Uterus (tissue), 4 donors: ENCODE results near the gene SYCE3. TPM values are rescaled to one million over a fixed set of nuclear protein-coding genes. Genes with fewer than 3 reads are reported as not detected.
"Not testable (repeated sequence)": the region's sequence is repeated elsewhere in the genome, so short reads cannot be mapped to it uniquely, and the experiment has no call there.

ENCODE experiments used
- DNase-seq, 2 donors: peaks; one replicate each; pipeline ENCODE4 v3.0.0-alpha.2; 2019 to 2020
- H3K27ac ChIP-seq, 2 donors: fragments of 200-600 bp; sonication (generic); 1 replicate in 1 of 2; 2 replicates in 1 of 2; pipeline ENCODE4 v1.5.1; 2016 to 2018
- H3K27me3 ChIP-seq, 2 donors: fragments of 200-600 bp; sonication (generic); one replicate each; pipeline ENCODE4 v1.5.1; 2018 to 2019; ENCODE audit warnings: control low read depth in 1 of 2
- H3K36me3 ChIP-seq, 2 donors: fragments of 200-600 bp; sonication (generic); one replicate each; pipeline ENCODE4 v1.5.1; 2019; ENCODE audit warnings: control low read depth in 1 of 2
- H3K4me1 ChIP-seq, 2 donors: fragments of 200-600 bp; sonication (generic); one replicate each; pipeline ENCODE4 v1.5.1; 2018 to 2019; ENCODE audit warnings: control low read depth in 1 of 2
- H3K4me3 ChIP-seq, 2 donors: fragments of 200-600 bp; sonication (generic); 1 replicate in 1 of 2; 2 replicates in 1 of 2; pipeline ENCODE4 v1.5.1; 2018 to 2019; ENCODE audit warnings: mild to moderate bottlenecking in 1 of 2
- H3K9me3 ChIP-seq, 2 donors: fragments of 200-600 bp; sonication (generic); one replicate each; pipeline ENCODE4 v1.5.1; 2019; ENCODE audit warnings: control low read depth in 1 of 2
- POLR2A ChIP-seq, 2 donors: fragments of 450-650 bp; IDR thresholded peaks; one replicate each; pipeline ENCODE4 v1.6.1; 2016; ENCODE audit warnings: antibody characterized with exemption in 2 of 2, mild to moderate bottlenecking in 1 of 2, moderate library complexity in 1 of 2
- intact Hi-C: fragments of 100-400 bp; cut with DNase I; formaldehyde crosslinking; loops from one replicate; pipeline ENCODE4 v1.15.1; 2023; ENCODE audit warnings: low total_unique reads
- total RNA-seq, 4 donors: library from RNA; depleted of rRNA in 3 of 4; stranded (reverse); fragments of >200 nt in 3 of 4; gene quantifications; one replicate each; pipeline versions ENCODE4 v1.1.0 to v1.2.4, GENCODE V29; 2014 to 2023
- TF ChIP-seq, protein P1 (sequence below), 4 experiments: fragments of 200-600 bp in 2 of 4; fragments of 450-650 bp in 2 of 4; sonication (generic) in 2 of 4; IDR thresholded peaks; one replicate each; pipeline ENCODE4 v1.5.1; 2016 to 2019; ENCODE audit warnings: antibody characterized with exemption in 4 of 4, mild to moderate bottlenecking in 2 of 4, moderate library complexity in 1 of 4
- donor health status: DM: yes; HTN: yes; CAD: no.

The SYCE3 gene
- total RNA-seq, 4 donors from 2014 or later, result not detected

DNA sequence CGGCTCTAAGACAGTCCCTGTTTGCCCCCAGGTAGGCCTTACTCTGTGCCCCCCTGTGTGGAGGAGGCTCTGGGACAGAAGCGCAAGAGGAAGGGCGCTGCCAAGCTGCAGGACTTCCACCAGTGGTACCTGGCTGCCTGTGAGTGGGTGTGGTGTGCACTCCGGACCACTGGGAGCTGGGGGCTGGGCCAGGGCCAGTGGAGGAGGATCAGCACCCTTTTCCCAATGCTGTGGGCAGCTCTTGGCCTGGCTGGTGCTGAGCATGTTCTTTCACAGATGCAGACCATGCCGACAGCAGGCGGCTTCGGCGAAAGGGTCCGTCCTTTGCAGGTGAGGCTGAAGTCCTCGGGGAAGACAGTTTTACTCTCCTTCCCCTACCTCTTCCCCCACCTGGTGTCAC, 41.0 kb downstream of the SYCE3 start:
- H3K27me3 ChIP-seq, result no peaks in the 10 kb centered on the region
- H3K4me1 ChIP-seq, result no peaks in the 10 kb centered on the region
- H3K36me3 ChIP-seq, result no peaks in the 10 kb centered on the region
- no peaks in the 10 kb centered on the region for H3K9me3 ChIP-seq
- DNase-seq, result no peak
- H3K4me3 ChIP-seq, result no peak overlapping the region
- H3K27ac ChIP-seq, result no peak overlapping the region
- intact Hi-C loops, result no loop called here
- TF ChIP-seq, protein P1, sequence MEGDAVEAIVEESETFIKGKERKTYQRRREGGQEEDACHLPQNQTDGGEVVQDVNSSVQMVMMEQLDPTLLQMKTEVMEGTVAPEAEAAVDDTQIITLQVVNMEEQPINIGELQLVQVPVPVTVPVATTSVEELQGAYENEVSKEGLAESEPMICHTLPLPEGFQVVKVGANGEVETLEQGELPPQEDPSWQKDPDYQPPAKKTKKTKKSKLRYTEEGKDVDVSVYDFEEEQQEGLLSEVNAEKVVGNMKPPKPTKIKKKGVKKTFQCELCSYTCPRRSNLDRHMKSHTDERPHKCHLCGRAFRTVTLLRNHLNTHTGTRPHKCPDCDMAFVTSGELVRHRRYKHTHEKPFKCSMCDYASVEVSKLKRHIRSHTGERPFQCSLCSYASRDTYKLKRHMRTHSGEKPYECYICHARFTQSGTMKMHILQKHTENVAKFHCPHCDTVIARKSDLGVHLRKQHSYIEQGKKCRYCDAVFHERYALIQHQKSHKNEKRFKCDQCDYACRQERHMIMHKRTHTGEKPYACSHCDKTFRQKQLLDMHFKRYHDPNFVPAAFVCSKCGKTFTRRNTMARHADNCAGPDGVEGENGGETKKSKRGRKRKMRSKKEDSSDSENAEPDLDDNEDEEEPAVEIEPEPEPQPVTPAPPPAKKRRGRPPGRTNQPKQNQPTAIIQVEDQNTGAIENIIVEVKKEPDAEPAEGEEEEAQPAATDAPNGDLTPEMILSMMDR (IDR thresholded peaks at IDR 0.05), result no peak
- no peak for TF ChIP-seq POLR2A (IDR thresholded peaks at IDR 0.05)

DNA sequence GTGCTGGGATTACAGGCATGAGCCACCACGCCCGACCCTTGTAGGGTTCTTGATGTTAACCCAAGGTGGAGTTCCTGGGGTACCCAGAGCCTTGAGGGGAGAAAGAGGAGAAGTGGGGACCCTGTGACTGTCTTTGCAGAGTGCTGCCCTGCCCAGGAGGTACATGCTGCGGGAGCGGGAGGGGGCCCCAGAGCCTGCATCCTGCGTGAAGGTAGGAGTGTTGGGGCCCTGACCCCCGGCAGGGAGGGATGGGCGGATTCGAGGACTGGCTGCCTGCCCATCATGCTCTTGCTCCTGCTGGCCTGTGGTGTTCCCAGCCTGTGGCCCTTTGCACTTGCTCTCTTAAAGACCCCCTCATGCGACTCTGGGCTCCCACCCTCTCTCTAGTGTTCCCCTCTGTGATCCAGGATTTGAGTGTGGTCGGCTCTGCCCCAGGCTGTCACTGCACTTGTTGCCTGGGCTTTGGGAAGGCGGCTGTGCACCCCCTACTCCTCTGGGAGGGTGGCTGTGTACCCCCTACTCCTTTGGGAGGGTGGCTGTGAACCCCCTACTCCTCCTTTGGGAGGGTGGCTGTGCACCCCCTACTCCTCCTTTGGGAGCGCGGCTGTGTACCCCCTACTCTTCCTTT, 41.8 kb downstream of the SYCE3 start:
- Histone ChIP-seq H3K36me3 (no peaks in the 10 kb centered on the region), H3K27me3 (no peaks in the 10 kb centered on the region), H3K27ac (no peak overlapping the region), H3K9me3 (no peaks in the 10 kb centered on the region), H3K4me3 (no peak overlapping the region), H3K4me1 (no peaks in the 10 kb centered on the region)
- no peak for TF ChIP-seq POLR2A (IDR thresholded peaks at IDR 0.05)
- TF ChIP-seq, protein P1 (IDR thresholded peaks at IDR 0.05), result no peak
- intact Hi-C loops, result no loop called here
- DNase-seq, result no peak

DNA sequence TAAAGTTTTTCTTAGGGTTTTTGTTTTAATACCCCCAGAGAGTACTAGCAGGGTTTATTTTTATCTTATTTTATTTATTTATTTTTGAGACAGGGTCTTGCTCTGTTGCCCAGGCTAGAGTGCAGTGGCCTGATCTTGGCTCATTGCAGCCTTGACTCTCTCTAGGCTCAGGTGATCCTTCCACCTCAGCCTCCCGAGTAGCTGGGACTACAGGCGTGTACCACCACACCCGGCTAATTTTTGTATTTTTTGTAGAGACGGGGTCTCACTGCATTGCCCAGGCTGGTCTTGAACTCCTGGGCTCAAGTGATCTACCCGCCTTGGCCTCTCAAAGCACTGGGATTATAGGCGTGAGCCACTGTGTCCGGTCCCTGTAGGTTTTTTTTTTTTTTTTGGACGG, 42.5 kb downstream of the SYCE3 start:
- intact Hi-C loops, H3K36me3 ChIP-seq: not testable (repeated sequence)

DNA sequence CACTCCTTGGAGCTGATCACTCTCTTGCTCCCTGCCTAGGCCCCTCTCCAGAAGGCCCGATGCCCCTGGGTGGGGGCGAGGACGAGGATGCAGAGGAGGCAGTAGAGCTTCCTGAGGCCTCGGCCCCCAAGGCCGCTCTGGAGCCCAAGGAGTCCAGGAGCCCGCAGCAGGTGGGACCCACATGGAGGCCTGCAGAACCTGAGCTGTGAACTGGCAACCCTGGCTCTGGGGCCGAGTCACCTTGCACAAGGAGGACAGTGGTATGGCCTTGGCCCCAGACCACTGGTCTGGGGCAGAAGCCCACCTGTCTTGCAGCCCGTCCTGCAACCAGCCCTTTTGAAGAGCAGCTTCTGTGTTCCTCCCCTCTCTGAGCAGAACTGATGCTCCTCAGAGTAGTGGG, 43.6 kb downstream of the SYCE3 start:
- DNase-seq, result no peak
- Histone ChIP-seq H3K4me1 (no peaks in the 10 kb centered on the region), H3K36me3 (no peaks in the 10 kb centered on the region), H3K27ac (no peak overlapping the region), H3K9me3 (no peaks in the 10 kb centered on the region), H3K4me3 (no peak overlapping the region), H3K27me3 (no peaks in the 10 kb centered on the region)
- no peak for TF ChIP-seq POLR2A (IDR thresholded peaks at IDR 0.05)
- TF ChIP-seq, protein P1 (IDR thresholded peaks at IDR 0.05), result no peak
- intact Hi-C loops, result no loop called here

More for the DNA sequence above, 42.5 kb downstream of the SYCE3 start:
- H3K4me1 ChIP-seq, H3K27ac ChIP-seq, H3K27me3 ChIP-seq, DNase-seq, H3K9me3 ChIP-seq, H3K4me3 ChIP-seq: not testable (repeated sequence)

DNA sequence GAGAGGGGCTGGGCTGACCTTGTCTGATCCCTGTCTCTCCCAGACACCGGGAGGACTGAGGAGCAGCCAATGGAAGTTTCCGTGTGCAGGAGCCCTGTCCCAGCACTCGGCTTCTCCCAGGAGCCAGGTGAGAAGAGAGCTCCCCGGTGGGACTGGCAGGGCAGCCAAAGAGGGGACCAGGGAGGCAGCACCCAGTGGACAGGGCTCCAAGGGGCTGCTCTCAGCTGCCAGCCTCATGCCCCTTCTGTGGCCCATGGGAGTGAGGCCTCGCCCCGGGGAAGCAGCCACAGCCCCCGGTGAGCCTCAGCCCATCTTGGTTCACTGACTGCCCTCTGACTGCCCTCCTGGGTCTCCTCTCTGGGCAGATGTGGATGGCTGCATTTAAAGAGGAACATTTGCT, 44.1 kb downstream of the SYCE3 start:
- Histone ChIP-seq H3K4me3 (no peak overlapping the region), H3K36me3 (no peaks in the 10 kb centered on the region)
- intact Hi-C loops, result no loop called here

More for the DNA sequence above, 44.1 kb downstream of the SYCE3 start:
- Histone ChIP-seq H3K9me3 (no peaks in the 10 kb centered on the region), H3K27me3 (no peaks in the 10 kb centered on the region), H3K4me1 (no peaks in the 10 kb centered on the region), H3K27ac (no peak overlapping the region)
- TF ChIP-seq, protein P1 (IDR thresholded peaks at IDR 0.05), result no peak
- no peak for TF ChIP-seq POLR2A (IDR thresholded peaks at IDR 0.05)
- DNase-seq, result no peak
